NCI-H1436 treated with DMSO at 0.1 percent for 48 hours (cell line): ENCODE data around the gene PRXL2C.
"Not testable (repeated sequence)": the region's sequence is repeated elsewhere in the genome, so short reads cannot be mapped to it uniquely, and the experiment has no call there.

Source experiments
- DNase-seq: peaks from one replicate; lab custom pipeline; 2025; lab: John Stamatoyannopoulos, UW

PRXL2C gene

GRCh38 chr9:96649620-96650324, 5.3 kb downstream of the PRXL2C start:
- no peak for DNase-seq

GRCh38 chr9:96646081-96646991, 8.8 kb downstream of the PRXL2C start:
- DNase-seq: no peak

DNA sequence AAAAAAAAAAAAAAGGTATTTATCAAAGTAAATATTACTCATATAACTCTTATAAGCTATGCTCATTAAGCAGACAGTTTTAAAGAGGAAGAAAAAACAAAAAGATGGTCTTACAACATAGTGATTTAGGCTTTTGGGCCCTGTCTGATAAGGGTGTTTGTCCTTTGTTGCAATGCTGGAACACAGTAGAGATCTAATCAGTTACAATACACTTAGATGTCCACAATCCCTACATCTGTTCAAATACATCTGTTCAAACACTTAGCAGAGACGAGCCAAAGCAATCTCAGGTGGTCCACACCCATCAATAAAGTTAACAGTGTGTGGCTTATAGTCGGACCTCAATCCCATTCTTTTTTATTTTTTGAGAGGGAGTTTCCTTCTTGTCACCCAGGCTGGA, 11.0 kb downstream of the PRXL2C start:
- no peak for DNase-seq

DNA sequence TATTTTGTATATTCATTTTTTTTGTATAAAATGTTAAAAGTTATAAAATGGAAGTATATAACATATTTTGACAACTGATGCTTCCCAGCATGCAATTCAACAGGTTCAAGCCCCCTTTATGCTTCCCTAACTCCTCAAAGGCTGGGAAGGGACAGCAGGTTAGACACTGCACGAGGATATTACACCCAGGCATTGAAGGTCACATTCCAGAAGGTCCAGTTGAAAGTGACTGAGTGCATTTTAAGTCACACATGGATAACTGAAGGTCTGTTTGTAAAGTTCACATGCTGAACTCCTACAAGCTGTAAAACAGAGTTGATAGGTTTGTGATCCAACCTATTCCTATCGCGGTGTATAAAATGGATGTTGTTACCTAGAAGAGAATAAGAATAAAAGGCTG, 13.6 kb downstream of the PRXL2C start:
- DNase-seq: no peak

GRCh38 chr9:96638606-96639364, 16.3 kb downstream of the PRXL2C start:
- DNase-seq: no peak

DNA sequence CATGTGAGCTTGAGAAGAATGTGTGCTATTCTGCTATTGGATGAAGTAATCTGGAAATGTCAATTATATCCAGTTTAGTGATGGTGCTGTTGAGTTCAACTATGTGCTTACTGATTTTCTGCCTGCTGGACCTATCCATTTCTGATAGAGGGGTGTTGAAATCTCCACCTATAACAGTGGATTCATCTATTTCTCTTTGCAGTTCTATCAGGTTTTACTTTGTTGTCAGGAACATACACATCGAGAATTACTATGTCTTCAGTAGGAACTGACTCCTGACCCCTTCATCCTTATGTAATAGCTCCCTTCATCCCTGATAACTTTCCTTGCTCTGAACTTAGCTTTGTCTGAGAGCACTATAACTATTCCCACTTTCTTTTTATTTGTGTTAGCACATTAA, 18.7 kb downstream of the PRXL2C start:
- no peak for DNase-seq

DNA sequence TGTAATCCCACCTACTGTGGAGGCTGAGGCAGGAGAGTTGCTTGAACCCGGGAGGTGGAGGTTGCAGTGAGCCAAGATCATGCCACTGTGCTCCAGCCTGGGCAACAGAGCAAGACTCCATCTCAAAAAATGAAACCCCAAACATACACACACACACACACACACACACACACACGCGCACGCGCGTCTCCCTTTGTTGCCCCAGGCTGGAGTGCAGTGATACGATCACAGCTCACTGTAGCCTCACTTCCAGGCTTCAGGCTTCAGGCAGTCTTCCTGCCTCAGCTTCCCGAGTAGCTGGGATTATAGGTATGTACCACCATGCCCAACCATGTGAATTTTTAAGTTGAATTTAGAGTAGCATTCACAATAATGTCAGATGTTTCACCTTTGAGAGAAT, 21.5 kb downstream of the PRXL2C start:
- not testable (repeated sequence) for DNase-seq

DNA sequence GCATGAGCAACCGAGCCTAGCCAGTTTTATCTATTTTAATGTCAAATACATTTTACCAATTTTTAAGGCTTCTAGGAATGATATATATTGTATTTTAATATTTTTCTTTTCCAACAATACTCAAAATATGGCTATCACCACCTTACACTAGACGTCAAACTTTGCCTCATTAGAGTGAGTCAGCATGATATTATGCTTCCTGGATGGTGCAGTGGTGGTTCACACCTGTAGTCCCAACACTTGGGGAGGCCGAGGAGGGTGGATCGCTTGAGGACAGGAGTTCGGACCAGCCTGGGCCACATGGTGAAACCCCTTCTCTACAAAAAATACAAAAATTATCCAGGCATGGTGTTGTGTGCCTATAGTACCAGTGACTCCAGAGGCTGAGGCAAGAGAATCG, 28.2 kb downstream of the PRXL2C start:
- DNase-seq: no peak

- DNase-seq: no peak
These were observed 33.5 kb downstream of the PRXL2C start for GRCh38 chr9:96621618-96622017.

DNA sequence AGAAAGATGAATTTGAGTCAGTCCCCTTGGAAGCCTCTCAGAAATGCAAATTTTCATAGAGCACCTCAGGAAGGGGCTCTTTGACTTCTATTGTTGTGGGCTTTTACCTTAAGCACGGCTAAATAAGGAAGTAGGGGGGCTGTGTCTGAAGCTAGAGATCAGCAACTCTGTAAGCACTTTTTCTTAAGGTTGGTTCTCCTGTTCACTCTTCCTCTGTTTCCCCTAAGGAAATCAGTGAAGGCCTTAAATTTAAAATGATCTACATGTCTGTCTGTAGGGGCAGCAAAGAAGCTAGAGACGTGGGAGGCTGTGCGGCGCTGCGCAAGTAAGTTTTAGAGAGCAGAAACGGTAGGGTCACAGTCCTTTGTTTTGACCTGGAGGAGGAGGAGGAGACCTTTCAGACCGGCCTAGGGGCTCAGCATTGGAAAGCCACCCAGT, 34.3 kb downstream of the PRXL2C start:
- DNase-seq: no peak

- DNase-seq: no peak
These were observed 35.0 kb downstream of the PRXL2C start for GRCh38 chr9:96620181-96620514.

DNA sequence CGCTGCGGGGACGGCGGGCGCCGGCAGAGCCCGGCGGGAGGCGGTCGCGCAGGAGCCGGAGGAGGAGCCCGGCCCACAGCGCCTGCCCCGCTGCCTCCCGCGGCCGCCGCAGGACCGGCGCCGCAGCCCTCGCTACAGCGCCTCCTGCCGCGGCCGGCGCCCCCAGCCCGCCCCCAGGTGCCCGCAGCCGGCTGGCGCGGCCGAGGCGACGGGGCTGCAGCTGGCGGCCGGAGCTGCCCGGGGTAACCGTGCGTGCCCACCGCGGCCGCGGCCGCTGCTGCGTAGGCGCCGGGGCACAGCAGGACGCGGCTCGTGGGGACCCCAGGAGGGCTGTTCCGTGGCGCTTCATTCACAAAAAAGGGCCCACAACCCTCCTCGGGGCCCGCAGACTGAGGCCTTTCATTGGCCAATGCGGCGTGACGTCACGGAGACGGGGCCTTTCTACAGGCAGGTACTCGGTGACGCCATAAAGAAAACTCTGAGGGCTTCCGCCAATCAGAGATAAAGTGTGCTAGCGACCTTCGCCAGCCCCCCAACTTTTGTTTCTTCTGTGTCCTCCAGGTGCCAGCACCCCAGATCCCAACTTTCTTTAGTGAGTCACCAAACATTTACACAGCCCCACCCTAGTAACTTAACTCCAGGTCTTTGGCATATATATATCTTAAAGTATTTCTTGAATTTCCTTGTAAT, 35.5 kb downstream of the PRXL2C start, which contains the start of gene CDC14B:
CDC14B (minus strand) TSS at position 353 of the 690 bp plus-strand sequence. CDS start 465 bp downstream, outside the sequence.
- peak; percentile 75 for DNase-seq

- DNase-seq: no peak
These were observed 36.0 kb downstream of the PRXL2C start for GRCh38 chr9:96619124-96619465.

- DNase-seq: no peak
These were observed 36.7 kb downstream of the PRXL2C start for GRCh38 chr9:96618209-96619123.

GRCh38 chr9:96617439-96618185, 37.5 kb downstream of the PRXL2C start:
- no peak for DNase-seq

- no peak for DNase-seq
These were observed 38.2 kb downstream of the PRXL2C start for GRCh38 chr9:96616817-96617438.

GRCh38 chr9:96615411-96615810, 39.7 kb downstream of the PRXL2C start:
- DNase-seq: no peak

DNA sequence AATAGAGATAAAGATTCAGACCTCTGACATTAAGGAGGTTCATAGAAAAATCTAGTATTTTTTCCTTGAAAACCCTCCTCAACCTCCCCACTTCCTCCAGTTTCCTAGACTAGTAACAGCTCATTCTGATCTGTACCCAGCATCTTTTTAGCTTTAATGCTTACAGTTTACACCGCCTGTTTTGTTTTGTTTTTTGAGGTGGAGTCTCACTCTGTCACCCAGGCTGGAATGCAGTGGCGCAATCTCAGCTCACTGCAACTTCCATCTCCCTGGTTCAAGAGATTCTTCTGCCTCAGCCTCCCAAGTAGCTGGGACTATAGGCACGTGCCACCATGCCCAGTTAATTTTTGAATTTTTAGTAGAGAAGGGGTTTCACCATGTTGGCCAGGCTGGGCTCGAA, 40.5 kb downstream of the PRXL2C start:
- not testable (repeated sequence) for DNase-seq

- DNase-seq: no peak
These were observed 42.0 kb downstream of the PRXL2C start for GRCh38 chr9:96612966-96613589.
